Left ventricle myocardium superior (tissue), 1 donor: Measurements from ENCODE around the gene FXYD7. TPM values are rescaled to one million over a fixed set of nuclear protein-coding genes. Genes with fewer than 3 reads are reported as not detected.

Experiments used
- ATAC-seq: fragments of 200-7000 bp; cut with Tn5 transposase; one replicate; pipeline ENCODE4 v1.9.1; 2020; ENCODE audit warnings: mild to moderate bottlenecking, moderate library complexity
- DNase-seq: peaks from one replicate; pipeline ENCODE4 v3.0.0-alpha.2; 2020
- intact Hi-C: fragments of 100-400 bp; cut with micrococcal nuclease; formaldehyde crosslinking; loops from one replicate; pipeline ENCODE4 v1.11.0; 2022
- total RNA-seq: library from RNA; stranded (reverse); fragmentation: NEBNext Ultra II Directional; extraction: Animal tissue kit (Norgen Biotek cat#: 25700); gene quantifications from one replicate; pipeline ENCODE4 v1.2.1, GENCODE V29; 2021
- donor health status: DM: no; HTN: yes; CAD: no; lungs with severe emphysema.

Gene FXYD7
- total RNA-seq, 1 donor from 2014 or later = not detected

GRCh38 chr19:35155981-35156672, 13.1 kb downstream of the FXYD7 start:
- DNase-seq (no peak), ATAC-seq (no peak)
- intact Hi-C loops = no loop called here

- ATAC-seq (no peak), DNase-seq (no peak)
- intact Hi-C loops = no loop called here
Observed at GRCh38 chr19:35156673-35157014, 13.6 kb downstream of the FXYD7 start.

- ATAC-seq (no peak), DNase-seq (no peak)
- intact Hi-C loops = no loop called here
Observed at GRCh38 chr19:35157431-35157830, 14.4 kb downstream of the FXYD7 start.

GRCh38 chr19:35159606-35160005, 16.6 kb downstream of the FXYD7 start:
- intact Hi-C loops = no loop called here
- DNase-seq (no peak), ATAC-seq (no peak)

GRCh38 chr19:35160629-35161433, 17.8 kb downstream of the FXYD7 start:
- no peak for DNase-seq
- no peak for ATAC-seq
- intact Hi-C loops = no loop called here

- DNase-seq = no peak
- ATAC-seq = no peak
- intact Hi-C loops = no loop called here
Observed at GRCh38 chr19:35161434-35161743, 18.3 kb downstream of the FXYD7 start.

- intact Hi-C loops = no loop called here
- DNase-seq (no peak), ATAC-seq (no peak)
Observed at GRCh38 chr19:35162471-35163326, 19.6 kb downstream of the FXYD7 start.

GRCh38 chr19:35164418-35164817, 21.4 kb downstream of the FXYD7 start:
- intact Hi-C loops = no loop called here
- DNase-seq (no peak), ATAC-seq (no peak)

GRCh38 chr19:35165200-35166058, 22.4 kb downstream of the FXYD7 start:
- DNase-seq = no peak
- ATAC-seq = no peak
- intact Hi-C loops = no loop called here

GRCh38 chr19:35166100-35167063, 23.3 kb downstream of the FXYD7 start:
- no peak for DNase-seq
- intact Hi-C loops = no loop called here
- ATAC-seq = no peak

GRCh38 chr19:35167251-35168119, 24.4 kb downstream of the FXYD7 start:
- DNase-seq (no peak), ATAC-seq (no peak)
- intact Hi-C loops = no loop called here

GRCh38 chr19:35168196-35168595, 25.1 kb downstream of the FXYD7 start:
- DNase-seq (no peak), ATAC-seq (no peak)

GRCh38 chr19:35169221-35169995, 26.4 kb downstream of the FXYD7 start:
- no peak for ATAC-seq
- DNase-seq = no peak
- intact Hi-C loops = no loop called here

More at GRCh38 chr19:35168196-35168595, 25.1 kb downstream of the FXYD7 start:
- intact Hi-C loops = no loop called here

- peak; percentile 26 for ATAC-seq
- intact Hi-C loops = no loop called here
- no peak for DNase-seq
Observed at GRCh38 chr19:35170359-35171061, 27.5 kb downstream of the FXYD7 start.

- ATAC-seq = no peak
- intact Hi-C loops = no loop called here
- no peak for DNase-seq
Observed at GRCh38 chr19:35171730-35172129, 28.7 kb downstream of the FXYD7 start.

GRCh38 chr19:35174226-35174625, 31.2 kb downstream of the FXYD7 start:
- no peak for DNase-seq
- intact Hi-C loops = no loop called here

More at GRCh38 chr19:35174226-35174625, 31.2 kb downstream of the FXYD7 start:
- ATAC-seq = no peak
